GM19467 (cell line): ENCODE results near the gene WASHC3.

ENCODE experiments used
- ATAC-seq: cut with Tn5 transposase; IDR thresholded peaks from one replicate; pipeline ENCODE4 v1.9.1; 2021; ENCODE audit warnings: mild to moderate bottlenecking, moderate library complexity; ENCODE audit not compliant: unreplicated experiment

WASHC3 gene

GRCh38 chr12:101982307-101982706, 79.5 kb downstream of the WASHC3 start:
- no peak for ATAC-seq

GRCh38 chr12:101981868-101982267, 79.9 kb downstream of the WASHC3 start:
- no peak for ATAC-seq

GRCh38 chr12:101968770-101969169, 93.0 kb downstream of the WASHC3 start:
- ATAC-seq, result no peak

GRCh38 chr12:101967506-101967905, 94.3 kb downstream of the WASHC3 start:
- ATAC-seq, result no peak

- ATAC-seq, result no peak
Observed at GRCh38 chr12:101966496-101966895, 95.3 kb downstream of the WASHC3 start.

GRCh38 chr12:101963697-101964096, 98.1 kb downstream of the WASHC3 start:
- no peak for ATAC-seq
